SK-N-MC (cell line): ENCODE measurements around the gene ASB8.

Source experiments
- DNase-seq: peaks from one replicate; pipeline ENCODE4 v3.0.0-alpha.2; 2011; ENCODE audit warnings: low read depth, low spot score
- H3K27ac ChIP-seq: fragments of 200-600 bp; sonication (generic); 2 replicates; pipeline ENCODE4 v1.5.1; 2016; ENCODE audit warnings: mixed run types
- H3K36me3 ChIP-seq: fragments of 200-600 bp; sonication (generic); 2 replicates; pipeline ENCODE4 v1.6.1; 2017; ENCODE audit warnings: antibody characterized with exemption, low read length, mixed read lengths; ENCODE audit not compliant: insufficient read depth
- H3K4me3 ChIP-seq: fragments of 200-600 bp; sonication (generic); 2 replicates; pipeline ENCODE4 v1.5.1; 2016
- H3K9ac ChIP-seq: fragments of 200-600 bp; sonication (generic); 2 replicates; pipeline ENCODE4 v1.8.0; 2017; ENCODE audit warnings: mixed run types, mixed read lengths; ENCODE audit not compliant: insufficient read length
- H3K9me3 ChIP-seq: fragments of 200-600 bp; sonication (generic); 2 replicates; pipeline ENCODE4 v1.6.1; 2017; ENCODE audit warnings: low read depth, mild to moderate bottlenecking, antibody characterized with exemption, low read length, moderate library complexity, mixed read lengths
- EZH2 ChIP-seq: fragments of 200-600 bp; sonication (generic); IDR thresholded peaks from one replicate; pipeline ENCODE4 v1.6.1; 2017; ENCODE audit warnings: antibody characterized with exemption
- FOXP2 ChIP-seq: optimal IDR thresholded peaks from 2 replicates; pipeline ENCODE3; 2011; ENCODE audit warnings: mild to moderate bottlenecking, moderate library complexity; ENCODE audit not compliant: insufficient read depth; ENCODE audit errors: extremely low read length, control extremely low read depth
- POLR2AphosphoS5 ChIP-seq: IDR thresholded peaks from 2 replicates; pipeline ENCODE4 v1.6.1; 2012; ENCODE audit warnings: mild to moderate bottlenecking, low read depth, low read length, borderline replicate concordance

Gene ASB8

DNA sequence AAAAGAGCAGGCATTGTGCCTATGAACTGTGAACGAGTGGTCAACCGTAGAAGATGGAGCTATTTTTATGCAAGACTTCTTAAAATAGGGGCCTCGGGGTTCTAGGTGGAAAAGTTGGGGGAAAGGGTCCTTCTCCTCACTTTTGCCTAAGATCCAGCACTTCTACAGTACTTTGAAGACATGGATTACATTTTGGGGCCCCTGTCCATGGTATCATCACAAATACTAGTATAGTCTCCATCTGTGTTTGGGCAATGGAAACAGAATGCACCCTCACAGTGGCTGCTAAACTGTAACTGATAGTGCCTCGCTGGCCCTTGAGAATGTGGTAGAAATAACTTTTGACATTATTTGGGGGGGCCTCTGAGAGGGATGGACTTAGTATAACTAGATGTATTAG, 20.7 kb upstream of the ASB8 start:
- Histone ChIP-seq H3K27ac (no peak overlapping the region), H3K36me3 (no peaks in the 10 kb centered on the region), H3K9ac (no peak overlapping the region), H3K9me3 (no peaks in the 10 kb centered on the region), H3K4me3 (no peak overlapping the region)
- TF ChIP-seq EZH2 (no peak), POLR2AphosphoS5 (no peak), FOXP2 (no peak)
- DNase-seq, result no peak

DNA sequence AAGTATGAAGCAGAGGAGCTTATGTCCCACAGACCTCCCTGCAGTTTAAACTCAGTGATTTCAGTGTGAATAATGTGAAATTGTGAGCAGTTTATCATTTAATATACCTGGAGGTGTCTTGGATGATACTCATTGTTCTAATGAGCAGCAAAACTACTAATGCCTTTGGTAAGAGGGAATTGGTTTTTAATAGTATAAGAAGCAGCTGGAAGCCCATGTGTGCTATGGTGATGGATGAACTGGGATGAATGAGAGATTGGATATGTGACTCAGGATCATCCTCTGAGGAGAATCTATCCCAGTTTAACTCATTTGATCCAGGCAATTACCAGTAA, 19.1 kb upstream of the ASB8 start:
- Histone ChIP-seq H3K9ac (no peak overlapping the region), H3K27ac (peak overlapping the region; percentile 92), H3K36me3 (no peaks in the 10 kb centered on the region), H3K4me3 (peak overlapping the region; percentile 68), H3K9me3 (no peaks in the 10 kb centered on the region)
- no peak for DNase-seq
- TF ChIP-seq FOXP2 (no peak), POLR2AphosphoS5 (no peak), EZH2 (no peak)

DNA sequence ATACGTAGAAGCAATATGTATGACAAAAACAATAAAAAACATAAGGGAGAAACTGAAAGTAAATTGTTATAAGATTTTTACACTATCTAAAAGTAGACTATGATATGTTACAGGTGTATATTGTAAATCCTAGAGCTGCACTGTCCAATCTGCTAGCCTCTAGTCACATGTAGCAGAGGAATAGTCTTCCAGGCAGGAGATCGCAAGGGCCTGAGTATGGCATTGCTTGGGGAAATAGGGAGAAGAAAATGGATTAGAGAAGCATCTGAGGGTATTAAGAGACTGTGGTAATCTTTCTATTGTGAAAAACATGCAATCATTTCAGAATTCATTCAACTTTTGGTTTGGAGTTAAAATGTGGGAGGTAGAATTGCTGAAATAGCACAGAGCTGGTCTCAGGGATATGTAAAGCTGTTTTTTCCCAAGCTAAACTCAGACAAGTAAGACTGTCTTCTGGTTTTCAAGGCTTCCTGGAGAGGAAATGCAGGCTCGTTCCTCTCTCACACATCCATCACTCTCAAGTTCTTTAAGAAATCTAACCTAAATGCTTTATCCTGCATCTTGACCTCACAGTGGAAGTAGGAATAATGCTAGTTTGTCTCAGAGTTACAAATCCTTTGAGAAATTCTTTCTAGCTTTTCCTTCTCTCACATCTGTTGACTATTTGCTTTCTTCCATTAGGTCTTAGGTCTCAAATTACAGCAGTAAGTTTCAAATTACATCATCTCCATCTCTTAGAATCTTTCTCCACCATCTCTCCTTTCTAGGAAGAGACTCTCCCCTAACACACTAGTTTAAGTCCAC, 18.5 kb upstream of the ASB8 start:
- Histone ChIP-seq H3K9ac (peak overlapping the region; percentile 56), H3K9me3 (no peaks in the 10 kb centered on the region), H3K4me3 (peak overlapping the region; percentile 68), H3K36me3 (no peaks in the 10 kb centered on the region), H3K27ac (peak overlapping the region; percentile 92)
- no peak for DNase-seq
- no peak for TF ChIP-seq POLR2AphosphoS5
- TF ChIP-seq FOXP2, result no peak
- TF ChIP-seq EZH2, result no peak

DNA sequence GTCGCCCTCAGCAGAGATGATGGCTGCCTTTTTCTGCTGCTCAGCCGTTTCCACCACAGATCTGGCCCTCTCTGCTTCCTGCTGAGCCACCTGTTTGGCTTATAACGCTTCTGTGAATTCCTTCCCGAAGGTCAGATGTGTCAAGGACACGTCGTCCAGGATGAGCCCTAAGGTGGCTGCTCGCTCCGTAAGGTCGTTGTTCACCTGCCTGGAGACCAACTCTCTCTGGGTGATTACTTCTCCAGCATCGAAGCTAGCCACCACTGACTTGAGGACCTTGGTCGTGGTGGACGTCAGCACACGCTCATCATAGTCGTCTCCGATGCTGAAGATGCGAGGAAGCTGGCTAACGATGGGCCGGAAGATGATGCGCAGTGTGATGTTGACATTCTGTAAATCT, 11.7 kb upstream of the ASB8 start:
- Histone ChIP-seq H3K9ac (no peak overlapping the region), H3K9me3 (no peaks in the 10 kb centered on the region)
- no peak for TF ChIP-seq FOXP2
- no peak for TF ChIP-seq POLR2AphosphoS5
- no peak for TF ChIP-seq EZH2

DNA sequence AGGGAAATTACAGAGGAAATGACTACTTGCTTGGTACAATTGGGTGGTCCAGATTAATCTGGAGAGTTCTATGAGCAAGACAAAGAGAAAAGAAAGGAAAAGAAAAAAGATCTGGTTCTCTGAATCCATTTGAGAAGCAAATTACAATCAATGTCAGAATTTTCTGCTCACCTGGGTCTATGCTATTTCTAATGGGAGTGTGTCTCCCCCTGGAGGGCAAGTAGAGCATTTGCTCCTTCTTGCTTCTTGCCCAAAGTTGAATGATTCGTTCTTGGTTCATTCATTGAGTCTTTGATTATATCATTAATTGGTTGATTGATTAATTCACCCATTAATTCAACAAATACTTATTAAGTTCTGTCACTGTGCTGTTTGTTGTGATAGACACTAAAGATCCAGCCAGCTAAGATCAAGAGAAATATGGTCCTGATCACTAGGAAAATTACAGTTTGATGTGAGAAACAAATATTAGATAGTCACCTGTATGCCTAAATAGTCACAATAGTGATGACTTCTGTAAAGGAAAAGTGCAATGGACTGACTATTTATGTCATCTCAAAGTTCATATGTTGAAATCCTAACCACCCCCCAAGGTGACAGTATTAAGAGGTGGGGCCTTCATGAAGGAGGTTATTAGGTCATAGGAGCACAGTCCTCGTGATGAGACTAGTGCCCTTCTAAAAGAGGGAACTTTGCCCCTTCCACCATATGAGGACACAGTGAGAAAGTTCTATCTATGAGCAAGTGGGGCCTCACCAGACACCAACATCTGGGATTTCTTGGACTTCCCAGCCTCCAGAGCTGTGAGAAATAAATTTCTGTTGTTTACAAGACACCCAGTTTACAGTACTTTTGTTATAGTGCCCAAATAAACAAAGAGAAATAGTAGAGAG, 8.0 kb upstream of the ASB8 start:
- no peak for DNase-seq
- TF ChIP-seq FOXP2, result no peak
- Histone ChIP-seq H3K27ac (no peak overlapping the region), H3K9me3 (no peaks in the 10 kb centered on the region), H3K4me3 (no peak overlapping the region), H3K36me3 (no peaks in the 10 kb centered on the region), H3K9ac (no peak overlapping the region)

More for the DNA sequence above, 11.7 kb upstream of the ASB8 start:
- H3K36me3 ChIP-seq, result no peaks in the 10 kb centered on the region
- no peak overlapping the region for H3K27ac ChIP-seq
- DNase-seq, result no peak
- no peak overlapping the region for H3K4me3 ChIP-seq

DNA sequence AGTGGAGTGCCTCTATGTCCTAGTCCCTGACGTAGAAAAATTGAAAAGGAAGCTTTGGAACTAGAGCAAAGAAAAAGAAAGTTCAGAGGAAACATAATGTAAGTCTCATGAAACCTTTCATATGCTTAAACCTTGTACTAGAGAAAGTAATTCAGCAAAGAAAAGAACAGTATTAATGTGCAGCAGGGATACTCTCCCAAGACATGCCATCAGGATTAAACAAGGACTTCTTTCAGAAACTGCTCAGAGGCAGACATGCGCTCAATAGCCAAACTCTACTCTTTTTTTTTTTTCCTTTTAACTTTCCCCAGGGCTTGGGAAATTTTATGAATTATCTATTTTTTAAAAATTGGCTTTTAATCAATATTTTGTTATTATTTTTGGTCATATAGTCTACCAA, 7.1 kb upstream of the ASB8 start:
- no peak overlapping the region for H3K27ac ChIP-seq
- DNase-seq, result no peak
- no peaks in the 10 kb centered on the region for H3K9me3 ChIP-seq
- H3K4me3 ChIP-seq, result no peak overlapping the region
- TF ChIP-seq FOXP2 (no peak), POLR2AphosphoS5 (no peak), EZH2 (no peak)
- H3K36me3 ChIP-seq, result no peaks in the 10 kb centered on the region
- H3K9ac ChIP-seq, result peak overlapping the region; percentile 23

DNA sequence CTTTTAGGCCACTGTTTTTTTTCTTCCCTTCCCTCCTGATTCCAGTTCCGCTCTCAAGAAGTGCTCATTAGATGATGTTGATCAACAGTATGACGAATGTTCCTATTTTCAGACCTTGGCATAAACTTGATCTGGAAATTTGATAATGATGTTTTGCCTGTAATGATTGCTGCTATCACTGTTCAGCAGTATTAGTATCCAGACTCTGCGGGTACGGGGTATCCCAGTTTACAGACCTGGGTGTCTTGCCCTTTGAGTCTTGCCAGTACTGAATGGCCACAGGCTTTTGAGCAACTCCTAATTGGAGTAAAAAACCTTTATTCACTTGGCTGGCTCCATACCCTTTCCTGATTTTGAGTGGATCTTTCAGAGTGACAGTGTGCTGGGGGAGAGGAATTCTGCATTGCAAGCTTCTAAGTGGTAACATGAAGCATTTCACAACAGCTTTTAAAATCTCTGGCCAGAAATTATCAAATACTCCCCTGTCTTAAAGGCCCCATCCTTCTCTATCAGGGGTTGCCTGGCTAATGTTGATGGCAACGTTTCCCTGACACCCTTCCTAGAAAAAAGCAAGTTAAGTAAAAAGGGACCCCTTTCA, 5.9 kb upstream of the ASB8 start:
- no peak for DNase-seq
- TF ChIP-seq POLR2AphosphoS5, result no peak
- TF ChIP-seq EZH2, result no peak
- no peak for TF ChIP-seq FOXP2
- no peak overlapping the region for H3K9ac ChIP-seq
- H3K36me3 ChIP-seq, result no peaks in the 10 kb centered on the region
- H3K4me3 ChIP-seq, result no peak overlapping the region
- no peaks in the 10 kb centered on the region for H3K9me3 ChIP-seq
- H3K27ac ChIP-seq, result no peak overlapping the region

DNA sequence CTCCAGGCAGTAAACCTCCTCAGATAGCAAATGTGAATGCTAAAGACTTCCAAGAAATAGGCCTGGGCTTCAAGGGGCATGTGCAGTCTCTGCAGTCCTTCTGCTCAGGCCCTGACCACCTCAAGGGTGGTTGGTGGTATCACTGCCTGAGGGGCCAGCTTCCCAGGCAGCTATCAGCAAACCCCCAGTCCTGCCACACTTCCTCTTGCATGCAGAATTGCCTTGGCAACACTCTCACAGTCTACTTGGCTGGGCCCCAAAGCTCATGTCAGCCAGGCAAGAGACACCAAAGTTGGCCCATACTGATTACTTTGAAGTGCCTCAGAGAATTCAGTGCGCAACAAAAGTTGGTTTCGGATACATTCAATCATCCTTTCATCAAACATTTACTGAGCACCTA, 3.5 kb upstream of the ASB8 start:
- H3K36me3 ChIP-seq, result no peaks in the 10 kb centered on the region
- H3K9ac ChIP-seq, result no peak overlapping the region
- no peak for TF ChIP-seq FOXP2
- no peak for TF ChIP-seq EZH2
- TF ChIP-seq POLR2AphosphoS5, result no peak
- peak overlapping the region; percentile 36 for H3K27ac ChIP-seq
- no peaks in the 10 kb centered on the region for H3K9me3 ChIP-seq
- H3K4me3 ChIP-seq, result no peak overlapping the region
- no peak for DNase-seq
